Glutamatergic neuron (in vitro differentiated cells): ENCODE results near the gene FBXO4. TPM values are rescaled to one million over a fixed set of nuclear protein-coding genes. Genes with fewer than 3 reads are reported as not detected.

Source experiments
- DNase-seq: peaks from one replicate; pipeline ENCODE4 v3.0.0; 2022
- H3K27ac Mint-ChIP-seq: one replicate; pipeline ENCODE4 v1.8.0; 2020; ENCODE audit warnings: mild to moderate bottlenecking, mixed read lengths, inconsistent platforms; ENCODE audit not compliant: unreplicated experiment
- H3K27me3 Mint-ChIP-seq: one replicate; pipeline ENCODE4 v1.8.0; 2020; ENCODE audit warnings: mild to moderate bottlenecking, moderate library complexity, mixed read lengths, inconsistent platforms; ENCODE audit not compliant: unreplicated experiment
- H3K36me3 Mint-ChIP-seq: one replicate; pipeline ENCODE4 v1.8.0; 2020; ENCODE audit warnings: mild to moderate bottlenecking, mixed read lengths, inconsistent platforms; ENCODE audit not compliant: unreplicated experiment
- H3K4me1 Mint-ChIP-seq: one replicate; pipeline ENCODE4 v1.8.0; 2020; ENCODE audit warnings: mild to moderate bottlenecking, low read depth, mixed read lengths, inconsistent platforms; ENCODE audit not compliant: unreplicated experiment
- H3K4me3 Mint-ChIP-seq: one replicate; pipeline ENCODE4 v1.8.0; 2020; ENCODE audit warnings: mild to moderate bottlenecking, mixed read lengths, inconsistent platforms; ENCODE audit not compliant: unreplicated experiment
- H3K9me3 Mint-ChIP-seq: one replicate; pipeline ENCODE4 v1.8.0; 2020; ENCODE audit warnings: mild to moderate bottlenecking, moderate library complexity, mixed read lengths, inconsistent platforms; ENCODE audit not compliant: unreplicated experiment
- long read RNA-seq: library from polyadenylated mRNA; unstranded; transcript quantifications from one replicate; pipeline ENCODE4 v2.0.0, GENCODE V29; 2020; ENCODE audit not compliant: unreplicated experiment
- total RNA-seq: library from RNA; stranded (reverse); fragmentation: NEBNext Ultra II Directional; extraction: Animal tissue kit (Norgen Biotek cat#: 25700); gene quantifications from one replicate; pipeline ENCODE4 v1.2.1, GENCODE V29; 2021; ENCODE audit not compliant: unreplicated experiment
- TF ChIP-seq, protein P1 (sequence below): fragments of 200-600 bp; sonication (generic); IDR thresholded peaks from one replicate; pipeline ENCODE4 v1.5.0; 2021; ENCODE audit not compliant: partially characterized antibody, unreplicated experiment

Gene FBXO4, protein sequence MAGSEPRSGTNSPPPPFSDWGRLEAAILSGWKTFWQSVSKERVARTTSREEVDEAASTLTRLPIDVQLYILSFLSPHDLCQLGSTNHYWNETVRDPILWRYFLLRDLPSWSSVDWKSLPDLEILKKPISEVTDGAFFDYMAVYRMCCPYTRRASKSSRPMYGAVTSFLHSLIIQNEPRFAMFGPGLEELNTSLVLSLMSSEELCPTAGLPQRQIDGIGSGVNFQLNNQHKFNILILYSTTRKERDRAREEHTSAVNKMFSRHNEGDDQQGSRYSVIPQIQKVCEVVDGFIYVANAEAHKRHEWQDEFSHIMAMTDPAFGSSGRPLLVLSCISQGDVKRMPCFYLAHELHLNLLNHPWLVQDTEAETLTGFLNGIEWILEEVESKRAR
- total RNA-seq = 1.0 TPM
- long read RNA-seq, partial matches to known transcripts = 0 of 2 reads
- long read RNA-seq, other reads (novel, unspliced or antisense) = 0 of 2 reads

GRCh38 chr5:41924872-41925554, at the start of gene FBXO4:
TSS of gene FBXO4 (plus strand) at chr5:41925281. CDS start at chr5:41925310, 29 bp downstream.
- Mint-ChIP-seq H3K4me1 (no peaks in the 10 kb centered on the region), H3K27ac (no peak within 1 kb of the TSS), H3K36me3 (no peaks in the 10 kb centered on the region)

GRCh38 chr5:41876678-41877077, 48.4 kb upstream of the FBXO4 start:
- DNase-seq = no peak
- H3K36me3 Mint-ChIP-seq = no peaks in the 10 kb centered on the region
- H3K4me3 Mint-ChIP-seq = no peak overlapping the region
- no peaks in the 10 kb centered on the region for H3K4me1 Mint-ChIP-seq
- no peak overlapping the region for H3K27ac Mint-ChIP-seq
- H3K27me3 Mint-ChIP-seq = no peaks in the 10 kb centered on the region
- no peaks in the 10 kb centered on the region for H3K9me3 Mint-ChIP-seq
- TF ChIP-seq, protein P1, sequence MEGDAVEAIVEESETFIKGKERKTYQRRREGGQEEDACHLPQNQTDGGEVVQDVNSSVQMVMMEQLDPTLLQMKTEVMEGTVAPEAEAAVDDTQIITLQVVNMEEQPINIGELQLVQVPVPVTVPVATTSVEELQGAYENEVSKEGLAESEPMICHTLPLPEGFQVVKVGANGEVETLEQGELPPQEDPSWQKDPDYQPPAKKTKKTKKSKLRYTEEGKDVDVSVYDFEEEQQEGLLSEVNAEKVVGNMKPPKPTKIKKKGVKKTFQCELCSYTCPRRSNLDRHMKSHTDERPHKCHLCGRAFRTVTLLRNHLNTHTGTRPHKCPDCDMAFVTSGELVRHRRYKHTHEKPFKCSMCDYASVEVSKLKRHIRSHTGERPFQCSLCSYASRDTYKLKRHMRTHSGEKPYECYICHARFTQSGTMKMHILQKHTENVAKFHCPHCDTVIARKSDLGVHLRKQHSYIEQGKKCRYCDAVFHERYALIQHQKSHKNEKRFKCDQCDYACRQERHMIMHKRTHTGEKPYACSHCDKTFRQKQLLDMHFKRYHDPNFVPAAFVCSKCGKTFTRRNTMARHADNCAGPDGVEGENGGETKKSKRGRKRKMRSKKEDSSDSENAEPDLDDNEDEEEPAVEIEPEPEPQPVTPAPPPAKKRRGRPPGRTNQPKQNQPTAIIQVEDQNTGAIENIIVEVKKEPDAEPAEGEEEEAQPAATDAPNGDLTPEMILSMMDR = no peak

More at GRCh38 chr5:41924872-41925554, at the start of gene FBXO4:
- H3K4me3 Mint-ChIP-seq = peak within 1 kb of the TSS; percentile 82
- TF ChIP-seq, protein P1 = no peak
- peaks cover 2% of the 10 kb centered on the region for H3K9me3 Mint-ChIP-seq
- peak; percentile 78 for DNase-seq
- no peaks in the 10 kb centered on the region for H3K27me3 Mint-ChIP-seq

DNA sequence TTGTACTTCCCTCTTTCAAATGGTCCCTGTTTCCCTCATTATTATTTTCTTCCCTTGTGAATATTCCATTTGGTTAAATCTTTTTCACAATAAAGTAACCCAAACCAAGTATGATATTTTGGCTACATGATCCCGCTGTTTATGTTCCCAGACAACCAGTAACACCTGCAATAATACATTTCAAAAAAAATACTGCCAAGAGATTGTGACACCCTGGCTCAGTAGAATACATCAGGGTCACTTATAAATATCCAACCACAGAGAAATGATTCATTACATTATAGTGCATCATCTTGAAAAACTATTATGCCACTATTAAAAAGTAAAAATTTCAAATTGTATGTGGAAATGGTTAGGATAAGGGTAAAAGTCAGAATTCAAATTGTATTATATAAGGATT, 47.7 kb upstream of the FBXO4 start:
- TF ChIP-seq, protein P1 = no peak
- H3K9me3 Mint-ChIP-seq = no peaks in the 10 kb centered on the region
- H3K4me1 Mint-ChIP-seq = no peaks in the 10 kb centered on the region
- H3K36me3 Mint-ChIP-seq = no peaks in the 10 kb centered on the region
- H3K27ac Mint-ChIP-seq = no peak overlapping the region
- no peak overlapping the region for H3K4me3 Mint-ChIP-seq
- no peak for DNase-seq
- H3K27me3 Mint-ChIP-seq = no peaks in the 10 kb centered on the region

- Mint-ChIP-seq H3K27ac (no peak overlapping the region), H3K36me3 (no peaks in the 10 kb centered on the region), H3K4me1 (no peaks in the 10 kb centered on the region), H3K4me3 (no peak overlapping the region), H3K27me3 (no peaks in the 10 kb centered on the region), H3K9me3 (no peaks in the 10 kb centered on the region)
- DNase-seq = no peak
- TF ChIP-seq, protein P1 = no peak
Observed at GRCh38 chr5:41878173-41878572, 46.9 kb upstream of the FBXO4 start.
